Rectal smooth muscle tissue (tissue), 1 donor: ENCODE measurements around the gene KREMEN2.

Source experiments
- H3K27ac ChIP-seq: one replicate; pipeline ENCODE4 v1.7.0; 2013; ENCODE audit warnings: low read depth, low read length, inconsistent platforms
- H3K27me3 ChIP-seq: one replicate; pipeline ENCODE4 v1.7.0; 2013; ENCODE audit warnings: low read length; ENCODE audit not compliant: control insufficient read depth, insufficient read depth
- H3K36me3 ChIP-seq: one replicate; pipeline ENCODE4 v1.7.0; 2013; ENCODE audit warnings: low read length; ENCODE audit not compliant: control insufficient read depth, insufficient read depth
- H3K4me1 ChIP-seq: one replicate; pipeline ENCODE4 v1.7.0; 2013; ENCODE audit warnings: low read length; ENCODE audit not compliant: control insufficient read depth, insufficient read depth
- H3K4me3 ChIP-seq: one replicate; pipeline ENCODE4 v1.7.0; 2013; ENCODE audit warnings: low read length
- H3K9ac ChIP-seq: one replicate; pipeline ENCODE4 v1.7.0; 2013; ENCODE audit warnings: low read length

KREMEN2 gene

GRCh38 chr16:2960183-2961010 lies 3.7 kb upstream of the KREMEN2 start:
- H3K36me3 ChIP-seq: no peaks in the 10 kb centered on the region
- H3K4me1 ChIP-seq: peaks cover 3% of the 10 kb centered on the region
- H3K27me3 ChIP-seq: peaks cover 25% of the 10 kb centered on the region
- H3K4me3 ChIP-seq: no peak overlapping the region
- no peak overlapping the region for H3K27ac ChIP-seq
- H3K9ac ChIP-seq: no peak overlapping the region

- Histone ChIP-seq H3K27me3 (peaks cover 34% of the 10 kb centered on the region), H3K36me3 (no peaks in the 10 kb centered on the region), H3K27ac (no peak overlapping the region), H3K4me3 (no peak overlapping the region), H3K4me1 (peaks cover 3% of the 10 kb centered on the region), H3K9ac (no peak overlapping the region)
Measured at GRCh38 chr16:2962334-2963073, 1.6 kb upstream of the KREMEN2 start.

GRCh38 chr16:2963074-2963722 lies 877 bp upstream of the KREMEN2 start:
- H3K4me3 ChIP-seq: peak overlapping the region; percentile 41
- no peak overlapping the region for H3K9ac ChIP-seq
- peaks cover 35% of the 10 kb centered on the region for H3K27me3 ChIP-seq
- H3K27ac ChIP-seq: no peak overlapping the region
- H3K4me1 ChIP-seq: peaks cover 3% of the 10 kb centered on the region
- no peaks in the 10 kb centered on the region for H3K36me3 ChIP-seq

- peak overlapping the region; percentile 19 for H3K4me3 ChIP-seq
- H3K4me1 ChIP-seq: peaks cover 6% of the 10 kb centered on the region
- H3K36me3 ChIP-seq: no peaks in the 10 kb centered on the region
- peaks cover 32% of the 10 kb centered on the region for H3K27me3 ChIP-seq
- H3K9ac ChIP-seq: no peak overlapping the region
- H3K27ac ChIP-seq: no peak overlapping the region
Measured at GRCh38 chr16:2964475-2965336, 631 bp downstream of the KREMEN2 start.

GRCh38 chr16:2966043-2966807 lies 2.1 kb downstream of the KREMEN2 start:
- Histone ChIP-seq H3K36me3 (no peaks in the 10 kb centered on the region), H3K4me3 (no peak overlapping the region), H3K27ac (no peak overlapping the region), H3K27me3 (peaks cover 36% of the 10 kb centered on the region), H3K9ac (no peak overlapping the region), H3K4me1 (peaks cover 6% of the 10 kb centered on the region)

GRCh38 chr16:2966808-2967191 lies 2.7 kb downstream of the KREMEN2 start:
- Histone ChIP-seq H3K27me3 (peaks cover 36% of the 10 kb centered on the region), H3K9ac (no peak overlapping the region), H3K4me3 (no peak overlapping the region), H3K36me3 (no peaks in the 10 kb centered on the region), H3K4me1 (peaks cover 6% of the 10 kb centered on the region), H3K27ac (no peak overlapping the region)

GRCh38 chr16:2967211-2967631 lies 3.1 kb downstream of the KREMEN2 start:
- Histone ChIP-seq H3K27ac (no peak overlapping the region), H3K36me3 (no peaks in the 10 kb centered on the region), H3K4me1 (peaks cover 6% of the 10 kb centered on the region), H3K4me3 (no peak overlapping the region), H3K27me3 (peaks cover 36% of the 10 kb centered on the region), H3K9ac (no peak overlapping the region)

GRCh38 chr16:2967721-2968161 lies 3.7 kb downstream of the KREMEN2 start:
- H3K4me3 ChIP-seq: no peak overlapping the region
- no peak overlapping the region for H3K9ac ChIP-seq
- peaks cover 6% of the 10 kb centered on the region for H3K4me1 ChIP-seq

GRCh38 chr16:2968368-2968737 lies 4.3 kb downstream of the KREMEN2 start:
- Histone ChIP-seq H3K36me3 (no peaks in the 10 kb centered on the region), H3K27me3 (peaks cover 32% of the 10 kb centered on the region), H3K9ac (no peak overlapping the region), H3K4me3 (peak overlapping the region; percentile 59), H3K27ac (no peak overlapping the region), H3K4me1 (peaks cover 6% of the 10 kb centered on the region)

More at GRCh38 chr16:2967721-2968161, 3.7 kb downstream of the KREMEN2 start:
- Histone ChIP-seq H3K27ac (no peak overlapping the region), H3K36me3 (no peaks in the 10 kb centered on the region), H3K27me3 (peaks cover 32% of the 10 kb centered on the region)

GRCh38 chr16:2968738-2969544 lies 4.9 kb downstream of the KREMEN2 start, which contains the start of gene PAQR4:
Gene PAQR4, plus strand, starts transcription at chr16:2969348. Its CDS starts 327 bp downstream, at chr16:2969675.
- Histone ChIP-seq H3K27ac (no peak within 1 kb of the TSS), H3K27me3 (peaks cover 27% of the 10 kb centered on the region), H3K9ac (no peak within 1 kb of the TSS), H3K36me3 (no peaks in the 10 kb centered on the region), H3K4me3 (peak within 1 kb of the TSS; percentile 81), H3K4me1 (peaks cover 2% of the 10 kb centered on the region)
